Measurements from ENCODE around the gene ATP5PB. TPM values are rescaled to one million over a fixed set of nuclear protein-coding genes. Genes with fewer than 3 reads are reported as not detected.

ATP5PB gene
- total RNA-seq, 1 donor from 2014 or later, result 214 TPM

GRCh38 chr1:111481387-111482221 lies 32.3 kb downstream of the ATP5PB start:
- no peaks in the 10 kb centered on the region for H3K9me3 Mint-ChIP-seq (ENCODE audit: low read depth)
- H3K27ac Mint-ChIP-seq, result peak overlapping the region; percentile 59
- H3K4me1 Mint-ChIP-seq (ENCODE audit: low read depth), result peaks cover 4% of the 10 kb centered on the region
- no peaks in the 10 kb centered on the region for H3K36me3 Mint-ChIP-seq (ENCODE audit: insufficient read depth)
- no peaks in the 10 kb centered on the region for H3K27me3 Mint-ChIP-seq
- peak; percentile 77 for TF ChIP-seq CTCF (IDR thresholded peaks at IDR 0.05; ENCODE audit: unreplicated experiment)
- H3K4me3 Mint-ChIP-seq (ENCODE audit: low read depth), result no peak overlapping the region
- peak; percentile 66 for DNase-seq (ENCODE audit: low spot score, unreplicated experiment)

GRCh38 chr1:111483166-111483565 lies 33.9 kb downstream of the ATP5PB start:
- no peak for TF ChIP-seq CTCF (IDR thresholded peaks at IDR 0.05; ENCODE audit: unreplicated experiment)
- Mint-ChIP-seq H3K4me1 (ENCODE audit: low read depth) (peaks cover 4% of the 10 kb centered on the region), H3K9me3 (ENCODE audit: low read depth) (no peaks in the 10 kb centered on the region), H3K4me3 (ENCODE audit: low read depth) (no peak overlapping the region), H3K27me3 (peaks cover under 1% of the 10 kb centered on the region), H3K36me3 (ENCODE audit: insufficient read depth) (no peaks in the 10 kb centered on the region), H3K27ac (no peak overlapping the region)
- no peak for DNase-seq (ENCODE audit: low spot score, unreplicated experiment)

GRCh38 chr1:111483876-111484275 lies 34.6 kb downstream of the ATP5PB start:
- no peak overlapping the region for H3K4me3 Mint-ChIP-seq (ENCODE audit: low read depth)
- no peak overlapping the region for H3K27ac Mint-ChIP-seq
- peaks cover 3% of the 10 kb centered on the region for H3K27me3 Mint-ChIP-seq
- H3K9me3 Mint-ChIP-seq (ENCODE audit: low read depth), result no peaks in the 10 kb centered on the region
- no peak for TF ChIP-seq CTCF (IDR thresholded peaks at IDR 0.05; ENCODE audit: unreplicated experiment)
- peaks cover 4% of the 10 kb centered on the region for H3K4me1 Mint-ChIP-seq (ENCODE audit: low read depth)
- DNase-seq (ENCODE audit: low spot score, unreplicated experiment), result no peak
- no peaks in the 10 kb centered on the region for H3K36me3 Mint-ChIP-seq (ENCODE audit: insufficient read depth)

GRCh38 chr1:111484391-111485026 lies 35.2 kb downstream of the ATP5PB start:
- Mint-ChIP-seq H3K36me3 (ENCODE audit: insufficient read depth) (no peaks in the 10 kb centered on the region), H3K9me3 (ENCODE audit: low read depth) (no peaks in the 10 kb centered on the region), H3K4me1 (ENCODE audit: low read depth) (peaks cover 4% of the 10 kb centered on the region), H3K4me3 (ENCODE audit: low read depth) (no peak overlapping the region), H3K27me3 (peaks cover 3% of the 10 kb centered on the region), H3K27ac (no peak overlapping the region)
- no peak for DNase-seq (ENCODE audit: low spot score, unreplicated experiment)
- TF ChIP-seq CTCF (IDR thresholded peaks at IDR 0.05; ENCODE audit: unreplicated experiment), result no peak

GRCh38 chr1:111486431-111486830 lies 37.2 kb downstream of the ATP5PB start:
- DNase-seq (ENCODE audit: low spot score, unreplicated experiment), result no peak
- no peak for TF ChIP-seq CTCF (IDR thresholded peaks at IDR 0.05; ENCODE audit: unreplicated experiment)
- no peak overlapping the region for H3K4me3 Mint-ChIP-seq (ENCODE audit: low read depth)
- H3K27ac Mint-ChIP-seq, result no peak overlapping the region
- H3K4me1 Mint-ChIP-seq (ENCODE audit: low read depth), result peaks cover 4% of the 10 kb centered on the region
- no peaks in the 10 kb centered on the region for H3K36me3 Mint-ChIP-seq (ENCODE audit: insufficient read depth)
- H3K9me3 Mint-ChIP-seq (ENCODE audit: low read depth), result no peaks in the 10 kb centered on the region
- H3K27me3 Mint-ChIP-seq, result peaks cover 3% of the 10 kb centered on the region

Data from progenitor cell of endocrine pancreas (in vitro differentiated cells).